ENCODE results near the gene LASP1NB.

LASP1NB gene

DNA sequence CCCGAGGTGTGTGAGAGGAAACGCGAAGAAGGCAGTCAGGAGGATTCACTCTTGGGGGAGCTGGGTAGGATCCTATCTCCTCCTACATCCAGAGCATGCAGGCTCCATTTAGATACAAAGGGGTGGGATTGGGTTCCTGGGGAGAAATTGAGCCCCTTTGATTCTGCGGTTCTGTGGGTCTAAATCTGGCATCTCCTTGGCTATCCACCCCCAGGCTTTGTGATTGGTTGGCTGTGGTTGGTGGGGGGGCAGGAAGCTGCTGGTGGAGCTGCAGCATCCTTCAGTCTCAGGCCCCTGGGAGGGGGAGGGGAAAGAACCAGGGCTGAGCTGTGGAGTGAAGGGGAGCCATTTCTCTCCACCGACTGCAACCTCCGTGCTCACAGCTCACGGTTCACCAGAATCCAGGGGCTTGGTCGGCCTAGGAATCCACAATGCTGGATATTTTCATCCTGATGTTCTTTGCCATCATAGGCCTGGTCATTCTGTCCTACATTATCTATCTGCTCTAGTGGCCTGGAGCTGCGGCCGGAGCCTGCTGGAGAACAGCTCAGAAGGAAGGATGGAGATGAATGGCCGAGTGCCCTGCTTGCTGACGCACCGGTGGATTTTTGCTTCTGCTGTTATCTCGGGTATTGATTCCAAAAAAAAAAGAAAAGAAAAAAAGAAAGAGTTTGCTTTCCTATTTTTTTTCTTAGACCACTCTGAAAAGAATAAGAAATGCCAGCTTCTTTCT is at the start of gene LASP1NB:
TSS of gene LASP1NB (plus strand) at position 352 of the 733 bp plus-strand sequence.
- no peak for DNase-seq (ENCODE audit: low spot score)

DNA sequence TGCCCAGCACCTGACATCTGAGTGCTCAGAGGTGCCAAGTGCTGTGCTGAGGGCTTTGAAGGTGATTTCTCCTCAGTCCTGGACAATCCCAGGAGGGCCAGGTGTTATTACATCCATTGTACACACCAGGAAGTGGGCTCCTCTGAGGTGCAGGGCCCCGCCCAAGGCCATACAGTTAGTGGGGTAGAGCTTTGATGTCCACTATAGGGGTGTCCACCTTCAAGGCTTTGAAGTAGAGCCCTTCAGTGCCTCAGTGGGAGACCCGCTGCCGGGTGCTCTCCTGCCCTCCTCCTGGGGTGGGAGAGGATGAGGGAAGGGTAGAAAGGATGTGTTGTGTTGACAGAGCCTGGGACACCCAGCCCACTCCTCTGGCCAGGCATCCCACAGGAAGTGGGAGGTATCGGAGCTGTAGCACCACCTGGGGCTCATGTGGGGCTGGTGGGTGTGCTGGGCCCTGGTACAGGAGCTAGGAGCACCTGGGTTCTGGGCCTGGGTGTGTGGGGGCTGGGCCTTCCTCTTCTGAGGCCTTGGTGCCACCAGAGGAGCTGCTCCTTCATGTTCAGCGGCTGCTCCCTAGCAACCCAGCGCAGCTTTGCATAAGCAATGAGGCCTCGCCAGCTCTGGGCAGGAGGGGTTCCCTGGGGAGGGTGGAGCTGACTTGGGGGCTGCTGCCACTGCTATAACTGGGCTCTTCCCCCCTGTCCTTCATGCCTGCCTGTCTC is 48.1 kb upstream of the LASP1NB start:
- no peak for DNase-seq (ENCODE audit: low spot score)

GRCh38 chr17:38879878-38880665 is 45.3 kb upstream of the LASP1NB start:
- DNase-seq (ENCODE audit: low spot score) = no peak

- no peak for DNase-seq (ENCODE audit: low spot score)
These were observed 43.7 kb upstream of the LASP1NB start for GRCh38 chr17:38881600-38882191.

- no peak for DNase-seq (ENCODE audit: low spot score)
These were observed 42.5 kb upstream of the LASP1NB start for GRCh38 chr17:38882870-38883269.

- DNase-seq (ENCODE audit: low spot score) = no peak
These were observed 41.6 kb upstream of the LASP1NB start for GRCh38 chr17:38883592-38884526.

DNA sequence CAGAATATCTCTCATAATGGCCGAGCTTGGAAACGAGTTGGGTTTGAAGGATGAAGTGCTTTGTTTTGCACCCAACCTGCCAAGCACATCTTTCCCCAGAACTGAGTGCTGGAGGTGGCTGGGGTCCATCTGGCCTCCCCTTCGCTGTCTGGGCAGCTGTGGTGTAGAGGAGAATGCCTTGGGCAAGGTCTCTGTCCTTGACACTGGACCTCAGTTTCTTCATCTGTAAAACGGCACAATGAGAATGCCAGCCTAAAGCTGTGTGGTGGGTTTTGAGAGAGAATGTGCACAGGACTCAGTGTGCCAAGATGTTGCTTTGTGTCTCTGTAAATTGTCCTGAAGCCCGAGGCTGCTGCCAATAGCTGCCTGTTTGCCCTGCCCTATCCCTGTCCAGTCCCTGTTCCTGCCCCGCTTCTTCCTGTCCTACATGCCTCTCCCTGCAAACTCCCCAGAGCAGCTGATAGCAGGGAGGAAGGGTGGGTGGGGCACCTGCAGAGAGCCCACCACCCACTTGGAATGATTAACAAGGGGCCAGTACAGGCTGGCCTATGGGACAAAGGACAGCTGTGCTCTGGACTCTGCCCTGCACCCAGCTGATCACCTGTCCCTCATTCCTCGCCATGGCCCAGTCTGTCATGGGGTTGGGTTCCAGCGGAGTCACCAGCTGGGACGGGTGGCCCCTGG is 40.2 kb upstream of the LASP1NB start:
- no peak for DNase-seq (ENCODE audit: low spot score)

GRCh38 chr17:38885728-38886642 is 39.4 kb upstream of the LASP1NB start:
- DNase-seq (ENCODE audit: low spot score) = no peak

DNA sequence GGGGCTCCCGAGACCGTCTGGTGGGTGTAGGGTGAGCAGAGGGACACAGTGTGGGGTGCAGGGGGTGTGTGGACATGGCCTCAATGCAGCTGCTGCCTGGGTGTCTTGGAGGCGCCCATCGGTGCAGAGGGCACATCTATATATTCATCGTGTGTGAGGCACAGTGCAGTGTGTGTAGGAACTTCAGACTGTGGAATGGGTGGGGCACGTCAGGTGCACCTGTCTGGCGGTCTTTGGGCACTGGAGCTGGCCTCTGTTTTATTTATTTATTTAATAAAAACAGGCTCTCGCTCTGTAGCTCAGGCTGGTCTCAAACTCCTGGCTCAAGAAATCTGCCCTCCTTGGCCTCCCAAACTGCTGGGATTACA is 38.8 kb upstream of the LASP1NB start:
- DNase-seq (ENCODE audit: low spot score) = no peak

DNA sequence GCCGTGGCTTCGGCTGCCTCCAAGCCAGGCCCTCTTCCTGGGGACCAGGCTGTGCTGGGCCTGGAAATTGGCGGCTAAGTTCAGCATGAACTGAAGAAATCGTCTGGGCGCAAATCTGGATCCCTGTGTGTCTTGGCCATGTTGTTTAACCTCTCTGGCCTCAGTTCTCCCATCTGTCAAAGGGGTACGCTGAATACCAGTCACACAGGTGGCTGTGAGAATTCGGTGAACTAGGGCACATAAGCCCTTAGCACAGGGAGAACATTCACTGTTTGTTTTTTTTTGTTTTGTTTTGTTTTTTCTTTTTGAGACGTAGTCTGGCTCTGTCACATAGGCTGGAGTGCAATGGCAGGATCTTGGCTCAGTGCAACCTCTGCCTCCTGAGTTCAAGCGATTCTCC is 36.6 kb upstream of the LASP1NB start:
- DNase-seq (ENCODE audit: low spot score) = no peak

DNA sequence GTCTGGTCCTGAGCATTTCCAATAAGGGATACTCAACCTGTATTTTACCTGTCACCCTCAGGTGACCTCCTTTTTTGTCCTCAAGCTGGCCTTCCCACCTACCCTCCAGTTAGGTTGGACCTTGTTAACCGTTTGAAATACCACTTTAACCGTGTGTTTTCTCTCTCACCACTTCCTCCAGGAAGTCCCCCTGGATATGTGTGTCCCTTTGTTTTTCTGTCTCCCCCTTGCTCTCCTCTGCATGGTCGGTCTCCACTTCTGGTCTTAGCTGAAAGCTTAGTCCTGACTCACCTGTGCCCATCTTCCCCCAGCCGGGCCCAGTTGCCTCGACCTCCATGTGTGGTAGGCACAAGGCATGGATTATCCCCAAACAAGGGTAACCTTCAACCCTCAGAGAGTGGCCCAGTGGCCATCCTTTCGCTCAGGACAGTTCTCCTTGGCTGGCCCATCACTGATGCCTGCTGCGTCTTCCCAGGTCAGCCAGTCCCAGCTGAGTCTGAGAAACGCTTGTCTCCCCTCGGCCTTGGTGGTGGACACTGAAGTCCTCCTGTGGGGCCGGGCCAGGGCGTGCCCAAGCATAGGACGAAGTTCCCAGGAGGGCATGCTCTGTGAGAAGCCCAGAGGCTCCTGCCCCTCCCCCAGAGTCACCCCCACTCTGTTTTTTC is 35.5 kb upstream of the LASP1NB start:
- DNase-seq (ENCODE audit: low spot score) = no peak

GRCh38 chr17:38890410-38890746 is 35.0 kb upstream of the LASP1NB start:
- DNase-seq (ENCODE audit: low spot score) = no peak

GRCh38 chr17:38891441-38891840 is 34.0 kb upstream of the LASP1NB start:
- DNase-seq (ENCODE audit: low spot score) = no peak

DNA sequence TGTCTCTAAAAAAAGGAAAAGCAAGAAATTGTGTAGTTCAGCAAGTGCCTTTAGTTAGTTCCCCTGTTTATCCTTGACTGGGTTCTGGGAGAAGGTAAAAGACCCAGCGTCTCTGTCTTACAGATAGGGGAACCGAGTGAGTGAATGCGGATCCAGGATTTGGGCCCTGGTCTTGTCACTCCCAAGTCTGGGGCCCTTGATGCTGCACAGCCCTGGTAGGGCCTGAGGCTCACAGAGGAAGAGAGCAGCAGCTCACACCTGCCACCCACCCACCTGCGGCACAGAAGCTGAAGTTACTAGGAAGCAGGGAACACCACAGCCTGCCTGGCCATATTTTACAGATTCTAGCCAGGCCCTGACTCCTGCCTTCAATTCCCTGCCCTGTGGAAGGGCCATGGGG is 33.3 kb upstream of the LASP1NB start:
- DNase-seq (ENCODE audit: low spot score) = no peak

DNA sequence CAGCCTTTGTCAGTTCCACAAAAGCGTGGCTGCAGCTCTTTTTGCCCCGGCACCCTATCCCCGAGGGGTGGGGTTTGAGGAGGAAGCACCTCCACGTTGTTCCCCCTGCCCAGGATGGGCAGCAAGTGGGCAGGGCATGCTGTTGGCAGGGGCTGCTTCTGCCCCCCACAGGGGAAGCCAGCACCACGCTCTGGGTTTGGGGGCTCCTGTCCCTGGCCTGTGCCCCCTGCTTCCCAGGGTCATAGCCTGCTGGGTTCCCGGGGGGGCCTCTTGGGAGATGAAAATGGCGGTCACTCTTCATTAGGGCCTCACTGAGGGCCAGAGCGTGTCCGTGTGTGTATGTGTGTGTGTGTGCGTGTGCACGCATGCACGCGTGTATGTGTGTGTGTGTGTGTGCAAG is 32.8 kb upstream of the LASP1NB start:
- no peak for DNase-seq (ENCODE audit: low spot score)

DNA sequence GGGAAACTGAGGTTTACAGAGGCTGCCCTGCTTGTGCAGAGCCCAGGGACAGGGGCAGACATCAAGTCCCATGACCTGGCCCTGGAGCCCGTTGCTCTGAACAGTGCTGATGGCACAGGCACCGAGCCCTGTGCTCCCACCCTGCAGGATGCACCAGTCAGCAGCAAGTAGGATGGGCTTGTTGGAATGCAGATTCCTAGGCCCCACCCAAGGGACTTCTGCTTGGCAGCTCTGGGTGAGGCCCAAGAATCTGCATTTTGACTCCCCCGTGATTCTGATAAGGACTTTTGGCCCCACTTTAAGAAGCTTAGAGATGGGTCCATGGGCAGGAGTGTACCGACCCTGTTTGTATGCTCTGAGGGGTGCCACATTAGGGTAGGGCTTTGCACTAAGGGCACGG is 32.3 kb upstream of the LASP1NB start:
- no peak for DNase-seq (ENCODE audit: low spot score)

DNA sequence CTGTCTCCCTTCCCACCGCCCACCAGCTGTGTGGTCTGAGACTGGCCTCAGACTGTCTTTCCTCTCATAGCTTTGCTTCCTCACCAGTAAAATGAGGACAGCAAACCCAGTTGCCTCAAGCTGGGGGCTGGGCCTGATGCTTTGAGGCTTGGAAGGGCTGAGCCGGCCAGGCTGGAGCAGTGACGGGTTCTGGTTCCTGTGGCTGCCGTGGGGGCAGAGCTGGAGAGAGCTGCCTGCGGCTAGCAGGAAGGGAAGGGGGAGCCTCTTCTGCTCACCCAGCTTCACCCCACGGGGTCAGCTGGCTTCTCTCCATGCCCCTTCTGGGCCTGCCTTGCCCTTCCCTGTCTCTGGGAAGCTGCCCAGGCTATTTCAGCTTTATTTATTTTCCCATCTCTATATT is 31.8 kb upstream of the LASP1NB start:
- DNase-seq (ENCODE audit: low spot score) = no peak

DNA sequence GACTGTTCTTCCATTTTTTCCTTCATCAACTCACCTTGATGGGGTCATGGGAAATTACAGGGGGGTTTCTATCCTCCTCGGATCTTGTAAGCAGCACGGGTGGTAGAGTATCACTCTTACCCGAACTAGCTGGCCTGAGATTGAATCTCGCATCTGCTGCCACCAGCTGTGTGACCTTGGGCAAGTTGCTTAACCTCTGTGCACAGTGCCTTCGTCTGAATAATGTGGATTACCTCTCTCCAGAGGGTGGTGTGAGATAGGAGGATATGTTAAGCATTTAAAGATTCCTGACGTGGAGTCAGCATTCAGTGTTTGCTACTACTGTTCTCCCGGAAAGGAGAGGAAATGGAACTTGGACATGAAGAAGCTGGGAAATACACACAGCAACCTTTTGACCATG is 31.1 kb upstream of the LASP1NB start:
- no peak for DNase-seq (ENCODE audit: low spot score)

- DNase-seq (ENCODE audit: low spot score) = no peak
These were observed 29.0 kb upstream of the LASP1NB start for GRCh38 chr17:38896346-38896954.
